Omental fat pad (tissue), 4 donors: ENCODE data around the gene CDKN2A. TPM values are rescaled to one million over a fixed set of nuclear protein-coding genes. Genes with fewer than 3 reads are reported as not detected.
A peak's percentile ranks its signal among the peaks of the same experiment; 100 is the strongest.

Experiments
- ATAC-seq: fragments of 150-250 bp; one replicate; pipeline ENCODE4 v1.9.1; 2016; ENCODE audit warnings: mild to moderate bottlenecking, moderate library complexity; ENCODE audit not compliant: low FRiP score
- DNase-seq: peaks from one replicate; pipeline ENCODE4 v3.0.0-alpha.2; 2019; ENCODE audit warnings: low spot score
- CTCF ChIP-seq, 3 donors: fragments of 450-650 bp; IDR thresholded peaks; one replicate each; pipeline ENCODE4 v1.5.1; 2016 to 2017; ENCODE audit warnings: antibody characterized with exemption in 3 of 3, mild to moderate bottlenecking in 3 of 3, moderate library complexity in 2 of 3
- total RNA-seq, 4 donors: library from RNA; depleted of rRNA; stranded (reverse); fragments of >200 nt; gene quantifications; one replicate each; pipeline ENCODE4 v1.1.0, GENCODE V29; 2016

The CDKN2A gene
- total RNA-seq, 4 donors from 2014 or later = 0.72 to 3.0 (median 1.8) TPM

GRCh38 chr9:22008384-22008716 lies 14.2 kb upstream of the CDKN2A start:
- DNase-seq (no peak), ATAC-seq (no peak)
- peak in 1 of 3 donors; percentile 4 for TF ChIP-seq CTCF (IDR thresholded peaks at IDR 0.05)

- TF ChIP-seq CTCF (IDR thresholded peaks at IDR 0.05) = no peak
- ATAC-seq (no peak), DNase-seq (no peak)
Observed at GRCh38 chr9:22005702-22006606, 11.8 kb upstream of the CDKN2A start.

- DNase-seq (no peak), ATAC-seq (no peak)
- no peak for TF ChIP-seq CTCF (IDR thresholded peaks at IDR 0.05)
Observed at GRCh38 chr9:22005021-22005701, 11.0 kb upstream of the CDKN2A start.

DNA sequence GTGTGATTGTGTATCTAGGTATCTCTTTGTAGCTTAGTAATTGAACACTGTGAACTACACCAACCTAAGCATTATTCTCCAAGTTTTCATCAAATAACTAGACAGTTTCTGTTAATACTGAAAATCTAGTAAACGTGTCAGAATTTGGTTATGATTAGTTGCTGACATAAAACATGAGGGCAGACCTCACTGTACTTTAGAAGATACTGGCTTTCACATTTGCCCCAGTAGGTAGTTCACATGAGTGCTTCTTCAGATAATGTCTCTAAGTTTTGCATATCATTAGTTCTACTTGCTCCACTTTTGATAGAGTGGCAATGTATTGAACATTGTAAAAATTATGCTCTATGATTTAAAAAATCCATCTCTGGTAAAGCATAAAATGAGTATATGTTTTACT lies 7.8 kb upstream of the CDKN2A start:
- ATAC-seq (no peak), DNase-seq (no peak)
- no peak for TF ChIP-seq CTCF (IDR thresholded peaks at IDR 0.05)

DNA sequence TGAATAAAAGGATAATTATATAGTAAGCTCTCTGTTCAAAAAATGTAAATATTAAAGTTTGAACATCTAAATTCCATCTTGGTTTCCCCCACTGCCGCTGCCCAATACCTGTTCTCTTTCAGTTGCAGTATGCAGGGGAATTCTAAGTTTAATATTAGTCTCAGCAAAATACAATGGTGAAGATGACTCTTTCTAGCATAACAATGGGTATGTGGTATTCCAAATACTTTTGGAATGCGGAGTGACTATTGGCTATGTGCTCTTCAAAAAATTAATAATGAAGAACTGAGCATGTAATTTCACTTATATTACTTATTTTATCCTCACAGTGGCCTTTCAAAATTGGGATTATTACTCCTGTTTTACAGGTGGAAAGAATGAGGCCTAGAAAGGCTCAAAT lies 3.8 kb upstream of the CDKN2A start:
- TF ChIP-seq CTCF (IDR thresholded peaks at IDR 0.05) = no peak

DNA sequence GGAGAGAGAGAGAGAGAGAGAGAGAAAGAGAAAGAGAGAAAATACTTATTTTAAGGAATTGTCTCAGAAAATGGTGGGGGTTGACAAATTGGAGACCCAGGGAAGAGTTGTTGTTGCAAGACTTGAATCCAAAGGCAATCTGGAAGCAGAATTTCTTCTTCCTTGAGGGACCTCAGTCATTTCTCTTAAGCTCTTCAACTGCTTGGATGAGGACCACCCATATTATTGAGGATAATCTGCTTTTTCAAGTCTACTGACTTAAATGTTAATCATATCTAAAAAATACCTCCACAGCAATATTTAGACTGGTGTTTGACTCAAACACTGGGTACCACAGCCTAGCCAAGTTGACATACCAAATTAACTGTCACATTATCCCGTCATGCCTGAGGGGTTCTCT lies 3.3 kb upstream of the CDKN2A start:
- ATAC-seq (no peak), DNase-seq (no peak)
- TF ChIP-seq CTCF (IDR thresholded peaks at IDR 0.05) = no peak

More for the DNA sequence above, 3.8 kb upstream of the CDKN2A start:
- DNase-seq (no peak), ATAC-seq (no peak)
